ENCODE measurements around the gene MYH14. TPM values are rescaled to one million over a fixed set of nuclear protein-coding genes. Genes with fewer than 3 reads are reported as not detected.

MYH14 gene
- total and polyA plus RNA-seq, 2 of the 13 experiments (the other 11 are each of a cell fraction or from before 2014, with no cell fraction given) = 5.5 to 5.8 TPM

DNA sequence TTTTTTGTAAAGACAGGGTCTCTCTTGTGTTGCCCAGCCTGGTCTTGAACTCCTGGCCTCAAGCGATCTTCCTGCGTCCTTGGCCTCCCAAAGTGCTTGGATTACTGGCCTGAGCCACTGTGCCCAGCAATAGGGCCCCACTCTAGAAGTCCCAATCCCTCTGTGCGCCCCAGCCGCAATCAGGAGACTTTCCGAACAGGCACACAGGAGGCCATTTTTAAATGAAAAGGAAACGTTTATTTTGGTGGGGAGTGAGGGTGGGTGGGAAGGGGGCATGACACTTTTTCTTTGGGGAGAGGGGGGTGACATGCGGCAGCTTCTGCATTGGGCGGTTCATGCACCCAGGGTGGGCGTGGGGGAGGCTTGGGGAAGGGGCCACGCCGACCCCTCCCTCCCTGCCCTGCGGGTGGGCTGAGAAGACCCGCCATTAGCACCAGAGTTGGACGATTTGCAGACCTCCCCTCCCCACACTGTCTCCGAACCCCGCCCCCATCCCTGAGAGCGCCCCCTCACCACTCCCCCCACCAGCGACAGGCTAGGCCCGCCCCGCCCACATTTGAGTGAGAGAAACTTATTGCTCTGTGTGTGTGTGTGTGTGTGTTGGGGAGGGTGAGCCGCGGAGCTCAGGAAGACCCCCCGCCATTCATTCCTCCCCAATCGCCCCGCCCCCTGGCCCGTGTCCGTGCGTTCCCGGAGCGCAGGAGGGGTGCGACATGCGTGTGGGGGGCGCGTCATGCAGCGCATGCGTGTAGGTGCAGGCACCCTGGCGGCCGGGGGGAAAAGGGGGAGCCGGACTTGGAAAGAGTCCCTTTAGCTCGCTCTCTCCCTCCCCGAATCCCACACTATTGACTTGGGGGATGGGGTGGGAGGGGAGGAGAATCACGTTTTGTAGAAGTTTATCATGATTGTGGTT is 108.6 kb downstream of the MYH14 start (continued):
- TF ChIP-seq, protein P1, sequence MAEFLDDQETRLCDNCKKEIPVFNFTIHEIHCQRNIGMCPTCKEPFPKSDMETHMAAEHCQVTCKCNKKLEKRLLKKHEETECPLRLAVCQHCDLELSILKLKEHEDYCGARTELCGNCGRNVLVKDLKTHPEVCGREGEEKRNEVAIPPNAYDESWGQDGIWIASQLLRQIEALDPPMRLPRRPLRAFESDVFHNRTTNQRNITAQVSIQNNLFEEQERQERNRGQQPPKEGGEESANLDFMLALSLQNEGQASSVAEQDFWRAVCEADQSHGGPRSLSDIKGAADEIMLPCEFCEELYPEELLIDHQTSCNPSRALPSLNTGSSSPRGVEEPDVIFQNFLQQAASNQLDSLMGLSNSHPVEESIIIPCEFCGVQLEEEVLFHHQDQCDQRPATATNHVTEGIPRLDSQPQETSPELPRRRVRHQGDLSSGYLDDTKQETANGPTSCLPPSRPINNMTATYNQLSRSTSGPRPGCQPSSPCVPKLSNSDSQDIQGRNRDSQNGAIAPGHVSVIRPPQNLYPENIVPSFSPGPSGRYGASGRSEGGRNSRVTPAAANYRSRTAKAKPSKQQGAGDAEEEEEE (CRISPR knock-in tag; IDR thresholded peaks at IDR 0.05; ENCODE audit: borderline replicate concordance) = no peak
- TF ChIP-seq ZNF614 (CRISPR knock-in tag; IDR thresholded peaks at IDR 0.05; ENCODE audit: borderline replicate concordance) (0 out of 2 replicates have a peak, but pooled peaks have one; percentile 13), HOXD1 (CRISPR knock-in tag; IDR thresholded peaks at IDR 0.05) (no peak), TBP (CRISPR knock-in tag; IDR thresholded peaks at IDR 0.05) (no peak)
- TF ChIP-seq, protein P2, sequence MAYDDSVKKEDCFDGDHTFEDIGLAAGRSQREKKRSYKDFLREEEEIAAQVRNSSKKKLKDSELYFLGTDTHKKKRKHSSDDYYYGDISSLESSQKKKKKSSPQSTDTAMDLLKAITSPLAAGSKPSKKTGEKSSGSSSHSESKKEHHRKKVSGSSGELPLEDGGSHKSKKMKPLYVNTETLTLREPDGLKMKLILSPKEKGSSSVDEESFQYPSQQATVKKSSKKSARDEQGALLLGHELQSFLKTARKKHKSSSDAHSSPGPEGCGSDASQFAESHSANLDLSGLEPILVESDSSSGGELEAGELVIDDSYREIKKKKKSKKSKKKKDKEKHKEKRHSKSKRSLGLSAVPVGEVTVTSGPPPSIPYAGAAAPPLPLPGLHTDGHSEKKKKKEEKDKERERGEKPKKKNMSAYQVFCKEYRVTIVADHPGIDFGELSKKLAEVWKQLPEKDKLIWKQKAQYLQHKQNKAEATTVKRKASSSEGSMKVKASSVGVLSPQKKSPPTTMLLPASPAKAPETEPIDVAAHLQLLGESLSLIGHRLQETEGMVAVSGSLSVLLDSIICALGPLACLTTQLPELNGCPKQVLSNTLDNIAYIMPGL (CRISPR knock-in tag; IDR thresholded peaks at IDR 0.05; ENCODE audit: borderline replicate concordance in 1 of 2, low read depth in 1 of 2) = peak in 1 of 2 experiments; percentile 39; a peak in 1 of 4 replicates
- TF ChIP-seq, protein P3, sequence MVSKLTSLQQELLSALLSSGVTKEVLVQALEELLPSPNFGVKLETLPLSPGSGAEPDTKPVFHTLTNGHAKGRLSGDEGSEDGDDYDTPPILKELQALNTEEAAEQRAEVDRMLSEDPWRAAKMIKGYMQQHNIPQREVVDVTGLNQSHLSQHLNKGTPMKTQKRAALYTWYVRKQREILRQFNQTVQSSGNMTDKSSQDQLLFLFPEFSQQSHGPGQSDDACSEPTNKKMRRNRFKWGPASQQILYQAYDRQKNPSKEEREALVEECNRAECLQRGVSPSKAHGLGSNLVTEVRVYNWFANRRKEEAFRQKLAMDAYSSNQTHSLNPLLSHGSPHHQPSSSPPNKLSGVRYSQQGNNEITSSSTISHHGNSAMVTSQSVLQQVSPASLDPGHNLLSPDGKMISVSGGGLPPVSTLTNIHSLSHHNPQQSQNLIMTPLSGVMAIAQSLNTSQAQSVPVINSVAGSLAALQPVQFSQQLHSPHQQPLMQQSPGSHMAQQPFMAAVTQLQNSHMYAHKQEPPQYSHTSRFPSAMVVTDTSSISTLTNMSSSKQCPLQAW (CRISPR knock-in tag; IDR thresholded peaks at IDR 0.05) = no peak
- TF ChIP-seq, protein P4, sequence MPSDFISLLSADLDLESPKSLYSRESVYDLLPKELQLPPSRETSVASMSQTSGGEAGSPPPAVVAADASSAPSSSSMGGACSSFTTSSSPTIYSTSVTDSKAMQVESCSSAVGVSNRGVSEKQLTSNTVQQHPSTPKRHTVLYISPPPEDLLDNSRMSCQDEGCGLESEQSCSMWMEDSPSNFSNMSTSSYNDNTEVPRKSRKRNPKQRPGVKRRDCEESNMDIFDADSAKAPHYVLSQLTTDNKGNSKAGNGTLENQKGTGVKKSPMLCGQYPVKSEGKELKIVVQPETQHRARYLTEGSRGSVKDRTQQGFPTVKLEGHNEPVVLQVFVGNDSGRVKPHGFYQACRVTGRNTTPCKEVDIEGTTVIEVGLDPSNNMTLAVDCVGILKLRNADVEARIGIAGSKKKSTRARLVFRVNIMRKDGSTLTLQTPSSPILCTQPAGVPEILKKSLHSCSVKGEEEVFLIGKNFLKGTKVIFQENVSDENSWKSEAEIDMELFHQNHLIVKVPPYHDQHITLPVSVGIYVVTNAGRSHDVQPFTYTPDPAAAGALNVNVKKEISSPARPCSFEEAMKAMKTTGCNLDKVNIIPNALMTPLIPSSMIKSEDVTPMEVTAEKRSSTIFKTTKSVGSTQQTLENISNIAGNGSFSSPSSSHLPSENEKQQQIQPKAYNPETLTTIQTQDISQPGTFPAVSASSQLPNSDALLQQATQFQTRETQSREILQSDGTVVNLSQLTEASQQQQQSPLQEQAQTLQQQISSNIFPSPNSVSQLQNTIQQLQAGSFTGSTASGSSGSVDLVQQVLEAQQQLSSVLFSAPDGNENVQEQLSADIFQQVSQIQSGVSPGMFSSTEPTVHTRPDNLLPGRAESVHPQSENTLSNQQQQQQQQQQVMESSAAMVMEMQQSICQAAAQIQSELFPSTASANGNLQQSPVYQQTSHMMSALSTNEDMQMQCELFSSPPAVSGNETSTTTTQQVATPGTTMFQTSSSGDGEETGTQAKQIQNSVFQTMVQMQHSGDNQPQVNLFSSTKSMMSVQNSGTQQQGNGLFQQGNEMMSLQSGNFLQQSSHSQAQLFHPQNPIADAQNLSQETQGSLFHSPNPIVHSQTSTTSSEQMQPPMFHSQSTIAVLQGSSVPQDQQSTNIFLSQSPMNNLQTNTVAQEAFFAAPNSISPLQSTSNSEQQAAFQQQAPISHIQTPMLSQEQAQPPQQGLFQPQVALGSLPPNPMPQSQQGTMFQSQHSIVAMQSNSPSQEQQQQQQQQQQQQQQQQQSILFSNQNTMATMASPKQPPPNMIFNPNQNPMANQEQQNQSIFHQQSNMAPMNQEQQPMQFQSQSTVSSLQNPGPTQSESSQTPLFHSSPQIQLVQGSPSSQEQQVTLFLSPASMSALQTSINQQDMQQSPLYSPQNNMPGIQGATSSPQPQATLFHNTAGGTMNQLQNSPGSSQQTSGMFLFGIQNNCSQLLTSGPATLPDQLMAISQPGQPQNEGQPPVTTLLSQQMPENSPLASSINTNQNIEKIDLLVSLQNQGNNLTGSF (CRISPR knock-in tag; IDR thresholded peaks at IDR 0.05) = no peak
- TF ChIP-seq, protein P5, sequence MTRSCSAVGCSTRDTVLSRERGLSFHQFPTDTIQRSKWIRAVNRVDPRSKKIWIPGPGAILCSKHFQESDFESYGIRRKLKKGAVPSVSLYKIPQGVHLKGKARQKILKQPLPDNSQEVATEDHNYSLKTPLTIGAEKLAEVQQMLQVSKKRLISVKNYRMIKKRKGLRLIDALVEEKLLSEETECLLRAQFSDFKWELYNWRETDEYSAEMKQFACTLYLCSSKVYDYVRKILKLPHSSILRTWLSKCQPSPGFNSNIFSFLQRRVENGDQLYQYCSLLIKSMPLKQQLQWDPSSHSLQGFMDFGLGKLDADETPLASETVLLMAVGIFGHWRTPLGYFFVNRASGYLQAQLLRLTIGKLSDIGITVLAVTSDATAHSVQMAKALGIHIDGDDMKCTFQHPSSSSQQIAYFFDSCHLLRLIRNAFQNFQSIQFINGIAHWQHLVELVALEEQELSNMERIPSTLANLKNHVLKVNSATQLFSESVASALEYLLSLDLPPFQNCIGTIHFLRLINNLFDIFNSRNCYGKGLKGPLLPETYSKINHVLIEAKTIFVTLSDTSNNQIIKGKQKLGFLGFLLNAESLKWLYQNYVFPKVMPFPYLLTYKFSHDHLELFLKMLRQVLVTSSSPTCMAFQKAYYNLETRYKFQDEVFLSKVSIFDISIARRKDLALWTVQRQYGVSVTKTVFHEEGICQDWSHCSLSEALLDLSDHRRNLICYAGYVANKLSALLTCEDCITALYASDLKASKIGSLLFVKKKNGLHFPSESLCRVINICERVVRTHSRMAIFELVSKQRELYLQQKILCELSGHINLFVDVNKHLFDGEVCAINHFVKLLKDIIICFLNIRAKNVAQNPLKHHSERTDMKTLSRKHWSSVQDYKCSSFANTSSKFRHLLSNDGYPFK (CRISPR knock-in tag; IDR thresholded peaks at IDR 0.05; ENCODE audit: borderline replicate concordance) = no peak
- TF ChIP-seq, protein P6, sequence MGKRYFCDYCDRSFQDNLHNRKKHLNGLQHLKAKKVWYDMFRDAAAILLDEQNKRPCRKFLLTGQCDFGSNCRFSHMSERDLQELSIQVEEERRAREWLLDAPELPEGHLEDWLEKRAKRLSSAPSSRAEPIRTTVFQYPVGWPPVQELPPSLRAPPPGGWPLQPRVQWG (CRISPR knock-in tag; IDR thresholded peaks at IDR 0.05; ENCODE audit: borderline replicate concordance, low read depth) = no peak
